ENCODE results near the gene SETD4.

SETD4 gene

GRCh38 chr21:36027347-36027746 lies 33.0 kb downstream of the SETD4 start:
- no peak overlapping the region for H3K4me3 Mint-ChIP-seq
- no peaks in the 10 kb centered on the region for H3K9me3 Mint-ChIP-seq
- DNase-seq (ENCODE audit: low spot score): no peak
- no peaks in the 10 kb centered on the region for H3K36me3 Mint-ChIP-seq (ENCODE audit: low read depth)
- peaks cover 5% of the 10 kb centered on the region for H3K4me1 Mint-ChIP-seq (ENCODE audit: low read depth)
- no peaks in the 10 kb centered on the region for H3K27me3 Mint-ChIP-seq (ENCODE audit: low read depth)
- no peak overlapping the region for H3K27ac Mint-ChIP-seq

- Mint-ChIP-seq H3K27ac (no peak overlapping the region), H3K36me3 (ENCODE audit: low read depth) (no peaks in the 10 kb centered on the region), H3K27me3 (ENCODE audit: low read depth) (no peaks in the 10 kb centered on the region), H3K4me3 (no peak overlapping the region), H3K4me1 (ENCODE audit: low read depth) (peaks cover 5% of the 10 kb centered on the region), H3K9me3 (no peaks in the 10 kb centered on the region)
- no peak for DNase-seq (ENCODE audit: low spot score)
These were observed 35.5 kb downstream of the SETD4 start for GRCh38 chr21:36024782-36025181.

- Mint-ChIP-seq H3K27me3 (ENCODE audit: low read depth) (no peaks in the 10 kb centered on the region), H3K36me3 (ENCODE audit: low read depth) (no peaks in the 10 kb centered on the region), H3K27ac (no peak overlapping the region), H3K4me3 (no peak overlapping the region), H3K4me1 (ENCODE audit: low read depth) (no peaks in the 10 kb centered on the region), H3K9me3 (no peaks in the 10 kb centered on the region)
- no peak for DNase-seq (ENCODE audit: low spot score)
These were observed 37.2 kb downstream of the SETD4 start for GRCh38 chr21:36023092-36023480.

- Mint-ChIP-seq H3K4me3 (no peak overlapping the region), H3K4me1 (ENCODE audit: low read depth) (no peaks in the 10 kb centered on the region), H3K27ac (no peak overlapping the region), H3K36me3 (ENCODE audit: low read depth) (no peaks in the 10 kb centered on the region), H3K27me3 (ENCODE audit: low read depth) (no peaks in the 10 kb centered on the region), H3K9me3 (no peaks in the 10 kb centered on the region)
- no peak for DNase-seq (ENCODE audit: low spot score)
These were observed 37.8 kb downstream of the SETD4 start for GRCh38 chr21:36022427-36023091.

GRCh38 chr21:36021251-36021837 lies 39.0 kb downstream of the SETD4 start:
- no peak for DNase-seq (ENCODE audit: low spot score)
- no peaks in the 10 kb centered on the region for H3K4me1 Mint-ChIP-seq (ENCODE audit: low read depth)
- no peaks in the 10 kb centered on the region for H3K36me3 Mint-ChIP-seq (ENCODE audit: low read depth)
- H3K9me3 Mint-ChIP-seq: no peaks in the 10 kb centered on the region
- no peak overlapping the region for H3K27ac Mint-ChIP-seq
- no peaks in the 10 kb centered on the region for H3K27me3 Mint-ChIP-seq (ENCODE audit: low read depth)
- H3K4me3 Mint-ChIP-seq: no peak overlapping the region

GRCh38 chr21:36015045-36015444 lies 45.3 kb downstream of the SETD4 start:
- Mint-ChIP-seq H3K4me1 (ENCODE audit: low read depth) (no peaks in the 10 kb centered on the region), H3K27me3 (ENCODE audit: low read depth) (peaks cover 15% of the 10 kb centered on the region), H3K9me3 (no peaks in the 10 kb centered on the region), H3K4me3 (no peak overlapping the region), H3K27ac (no peak overlapping the region), H3K36me3 (ENCODE audit: low read depth) (no peaks in the 10 kb centered on the region)
- DNase-seq (ENCODE audit: low spot score): no peak

- no peaks in the 10 kb centered on the region for H3K4me1 Mint-ChIP-seq (ENCODE audit: low read depth)
- H3K36me3 Mint-ChIP-seq (ENCODE audit: low read depth): no peaks in the 10 kb centered on the region
- H3K9me3 Mint-ChIP-seq: no peaks in the 10 kb centered on the region
- no peak for DNase-seq (ENCODE audit: low spot score)
- H3K4me3 Mint-ChIP-seq: no peak overlapping the region
- peaks cover 40% of the 10 kb centered on the region for H3K27me3 Mint-ChIP-seq (ENCODE audit: low read depth)
- H3K27ac Mint-ChIP-seq: no peak overlapping the region
These were observed 49.5 kb downstream of the SETD4 start for GRCh38 chr21:36010801-36011200.

- Mint-ChIP-seq H3K9me3 (no peaks in the 10 kb centered on the region), H3K27ac (no peak overlapping the region), H3K36me3 (ENCODE audit: low read depth) (no peaks in the 10 kb centered on the region), H3K4me1 (ENCODE audit: low read depth) (no peaks in the 10 kb centered on the region), H3K27me3 (ENCODE audit: low read depth) (peaks cover 35% of the 10 kb centered on the region), H3K4me3 (no peak overlapping the region)
- no peak for DNase-seq (ENCODE audit: low spot score)
These were observed 51.8 kb downstream of the SETD4 start for GRCh38 chr21:36008505-36008904.

GRCh38 chr21:36005879-36006400 lies 54.4 kb downstream of the SETD4 start:
- H3K36me3 Mint-ChIP-seq (ENCODE audit: low read depth): no peaks in the 10 kb centered on the region
- DNase-seq (ENCODE audit: low spot score): no peak
- H3K4me3 Mint-ChIP-seq: no peak overlapping the region
- H3K9me3 Mint-ChIP-seq: no peaks in the 10 kb centered on the region
- no peaks in the 10 kb centered on the region for H3K4me1 Mint-ChIP-seq (ENCODE audit: low read depth)
- peaks cover 36% of the 10 kb centered on the region for H3K27me3 Mint-ChIP-seq (ENCODE audit: low read depth)
- H3K27ac Mint-ChIP-seq: no peak overlapping the region

- Mint-ChIP-seq H3K27ac (no peak overlapping the region), H3K4me1 (ENCODE audit: low read depth) (no peaks in the 10 kb centered on the region), H3K4me3 (no peak overlapping the region), H3K9me3 (no peaks in the 10 kb centered on the region), H3K27me3 (ENCODE audit: low read depth) (peaks cover 32% of the 10 kb centered on the region), H3K36me3 (ENCODE audit: low read depth) (no peaks in the 10 kb centered on the region)
- no peak for DNase-seq (ENCODE audit: low spot score)
These were observed 55.3 kb downstream of the SETD4 start for GRCh38 chr21:36005018-36005417.

GRCh38 chr21:36004441-36004840 lies 55.9 kb downstream of the SETD4 start:
- no peak for DNase-seq (ENCODE audit: low spot score)
- no peaks in the 10 kb centered on the region for H3K36me3 Mint-ChIP-seq (ENCODE audit: low read depth)
- H3K4me3 Mint-ChIP-seq: no peak overlapping the region
- H3K9me3 Mint-ChIP-seq: no peaks in the 10 kb centered on the region
- H3K27ac Mint-ChIP-seq: no peak overlapping the region
- peaks cover 31% of the 10 kb centered on the region for H3K27me3 Mint-ChIP-seq (ENCODE audit: low read depth)
- no peaks in the 10 kb centered on the region for H3K4me1 Mint-ChIP-seq (ENCODE audit: low read depth)

GRCh38 chr21:36003776-36004175 lies 56.5 kb downstream of the SETD4 start:
- H3K9me3 Mint-ChIP-seq: no peaks in the 10 kb centered on the region
- DNase-seq (ENCODE audit: low spot score): no peak
- no peak overlapping the region for H3K4me3 Mint-ChIP-seq
- H3K27me3 Mint-ChIP-seq (ENCODE audit: low read depth): peaks cover 26% of the 10 kb centered on the region
- H3K27ac Mint-ChIP-seq: no peak overlapping the region
- no peaks in the 10 kb centered on the region for H3K4me1 Mint-ChIP-seq (ENCODE audit: low read depth)
- H3K36me3 Mint-ChIP-seq (ENCODE audit: low read depth): no peaks in the 10 kb centered on the region

- peaks cover 3% of the 10 kb centered on the region for H3K4me1 Mint-ChIP-seq (ENCODE audit: low read depth)
- no peak for DNase-seq (ENCODE audit: low spot score)
- no peaks in the 10 kb centered on the region for H3K9me3 Mint-ChIP-seq
These were observed 64.1 kb downstream of the SETD4 start for GRCh38 chr21:35996217-35996616.

GRCh38 chr21:35995522-35996088 lies 64.7 kb downstream of the SETD4 start:
- H3K27me3 Mint-ChIP-seq (ENCODE audit: low read depth): peaks cover 18% of the 10 kb centered on the region
- H3K9me3 Mint-ChIP-seq: no peaks in the 10 kb centered on the region
- no peak overlapping the region for H3K27ac Mint-ChIP-seq
- peaks cover 3% of the 10 kb centered on the region for H3K4me1 Mint-ChIP-seq (ENCODE audit: low read depth)
- DNase-seq (ENCODE audit: low spot score): no peak
- no peak overlapping the region for H3K4me3 Mint-ChIP-seq
- no peaks in the 10 kb centered on the region for H3K36me3 Mint-ChIP-seq (ENCODE audit: low read depth)

More at GRCh38 chr21:35996217-35996616, 64.1 kb downstream of the SETD4 start:
- no peaks in the 10 kb centered on the region for H3K36me3 Mint-ChIP-seq (ENCODE audit: low read depth)
- H3K27me3 Mint-ChIP-seq (ENCODE audit: low read depth): peaks cover 18% of the 10 kb centered on the region
- H3K27ac Mint-ChIP-seq: no peak overlapping the region
- no peak overlapping the region for H3K4me3 Mint-ChIP-seq

Measured in T-helper 2 cell treated with Interferon-gamma antibody and Interleukin-4, amounts not matched to agents 5 μg/mL and 100 μg/mL, for 36 hours (primary cell).